SH-SY5Y (cell line): ENCODE results near the gene RRBP1.

Experiments
- GATA2 ChIP-seq: IDR thresholded peaks from 2 replicates; pipeline ENCODE4 v1.6.1; 2011; ENCODE audit warnings: mild to moderate bottlenecking, low read depth, low read length
- GATA3 ChIP-seq: IDR thresholded peaks from 2 replicates; pipeline ENCODE4 v1.6.1; 2011; ENCODE audit warnings: low read depth, mild to moderate bottlenecking, low read length, moderate library complexity

- TF ChIP-seq GATA2 (no peak), GATA3 (no peak)
Measured at GRCh38 chr20:17699931-17700351, 17.9 kb upstream of the RRBP1 start, which contains the start of gene BANF2.
